Stimulated activated CD4-positive, alpha-beta T cell treated with anti-CD3 and anti-CD28 coated beads, TNF-alpha, amount 100 ng/mL, for 24 hours (primary cell): ENCODE results near the gene NCOA4.
"Not testable (repeated sequence)": the region's sequence is repeated elsewhere in the genome, so short reads cannot be mapped to it uniquely, and the experiment has no call there.

Source experiments
- DNase-seq, 3 experiments: peaks; one replicate each; pipeline ENCODE4 v3.0.0-alpha.2; 2020; ENCODE audit warnings: low read depth in 3 of 3

The NCOA4 gene

GRCh38 chr10:46030091-46030937 is at the start of gene NCOA4:
Gene NCOA4, minus strand, starts transcription at chr10:46030623. Its CDS starts 13,943 bp downstream, at chr10:46016680.
- DNase-seq, result peak; percentile 89 to 96 (median 93)

- no peak for DNase-seq
Observed at GRCh38 chr10:46079831-46080585, 49.6 kb upstream of the NCOA4 start.

GRCh38 chr10:46077731-46078413 is 47.4 kb upstream of the NCOA4 start:
- no peak for DNase-seq

GRCh38 chr10:46077141-46077554 is 46.7 kb upstream of the NCOA4 start:
- DNase-seq, result no peak

- DNase-seq, result no peak
Observed at GRCh38 chr10:46075869-46076268, 45.4 kb upstream of the NCOA4 start.

- no peak for DNase-seq
Observed at GRCh38 chr10:46074196-46074946, 43.9 kb upstream of the NCOA4 start.

GRCh38 chr10:46073564-46073963 is 43.1 kb upstream of the NCOA4 start:
- DNase-seq, result no peak

- DNase-seq, result no peak
Observed at GRCh38 chr10:46070749-46071148, 40.3 kb upstream of the NCOA4 start.

- no peak for DNase-seq
Observed at GRCh38 chr10:46069771-46070463, 39.5 kb upstream of the NCOA4 start.

GRCh38 chr10:46068905-46069304 is 38.5 kb upstream of the NCOA4 start:
- DNase-seq, result no peak

GRCh38 chr10:46068117-46068516 is 37.7 kb upstream of the NCOA4 start:
- no peak for DNase-seq

GRCh38 chr10:46064269-46064817 is 33.9 kb upstream of the NCOA4 start:
- no peak for DNase-seq

GRCh38 chr10:46062723-46063428 is 32.5 kb upstream of the NCOA4 start:
- DNase-seq, result no peak

GRCh38 chr10:46060706-46061105 is 30.3 kb upstream of the NCOA4 start:
- no peak for DNase-seq

- not testable (repeated sequence) for DNase-seq
Observed at GRCh38 chr10:46057927-46058326, 27.5 kb upstream of the NCOA4 start.

GRCh38 chr10:46057038-46057437 is 26.6 kb upstream of the NCOA4 start:
- DNase-seq, result no peak

GRCh38 chr10:46055771-46056170 is 25.3 kb upstream of the NCOA4 start:
- DNase-seq, result no peak

- DNase-seq, result no peak
Observed at GRCh38 chr10:46053534-46054434, 23.4 kb upstream of the NCOA4 start.

GRCh38 chr10:46052791-46053375 is 22.5 kb upstream of the NCOA4 start:
- DNase-seq, result no peak
